ENCODE data around the gene MTCL3.

DNA sequence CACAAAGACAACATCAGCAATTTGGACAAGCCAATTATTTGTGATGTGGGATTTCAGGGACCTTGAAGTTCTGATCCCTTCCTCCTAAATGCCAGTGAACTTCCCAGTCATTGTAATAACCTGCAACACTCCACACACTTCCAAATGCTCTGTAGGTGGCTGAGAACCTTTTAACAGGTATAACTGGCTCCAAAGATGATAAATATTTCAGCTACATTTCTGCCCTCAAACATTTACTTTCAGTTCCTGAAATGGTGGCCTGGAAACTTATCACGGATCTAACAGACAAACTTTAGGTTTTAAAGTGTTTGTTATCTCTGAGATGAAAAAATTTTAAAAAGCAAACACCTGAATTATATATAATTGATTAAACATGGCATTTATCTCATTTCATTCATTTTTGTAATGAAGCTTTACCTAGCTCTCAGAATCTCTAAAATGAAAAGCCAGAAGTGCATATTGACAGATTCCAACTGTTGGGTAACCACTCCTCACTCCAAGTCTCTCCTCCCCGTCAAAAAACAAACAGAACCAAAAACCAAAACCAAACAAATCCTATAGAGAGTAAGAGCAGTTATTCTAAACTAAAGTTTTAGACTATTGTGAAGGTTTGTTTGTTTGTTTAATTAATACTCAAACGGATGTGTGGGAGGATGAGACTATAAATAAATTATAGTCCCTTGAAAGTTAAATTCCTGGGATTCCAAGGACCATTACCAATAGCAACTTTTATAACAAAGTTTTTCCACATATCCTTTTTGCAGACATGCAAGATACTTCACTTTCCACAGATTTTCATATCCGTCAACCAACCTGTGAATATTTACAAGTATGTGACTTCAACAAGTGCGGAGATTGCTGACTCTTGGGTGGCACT lies 47.5 kb downstream of the MTCL3 start:
- no peak for TF ChIP-seq EZH2phosphoT487 (IDR thresholded peaks at IDR 0.05; ENCODE audit: borderline replicate concordance)
- no peak for TF ChIP-seq SP1 (IDR thresholded peaks at IDR 0.05; ENCODE audit: low read depth)
- TF ChIP-seq POLR2A (IDR thresholded peaks at IDR 0.05; ENCODE audit: borderline replicate concordance, extremely low read depth, insufficient read depth, insufficient read length) = no peak
- TF ChIP-seq, protein P1, sequence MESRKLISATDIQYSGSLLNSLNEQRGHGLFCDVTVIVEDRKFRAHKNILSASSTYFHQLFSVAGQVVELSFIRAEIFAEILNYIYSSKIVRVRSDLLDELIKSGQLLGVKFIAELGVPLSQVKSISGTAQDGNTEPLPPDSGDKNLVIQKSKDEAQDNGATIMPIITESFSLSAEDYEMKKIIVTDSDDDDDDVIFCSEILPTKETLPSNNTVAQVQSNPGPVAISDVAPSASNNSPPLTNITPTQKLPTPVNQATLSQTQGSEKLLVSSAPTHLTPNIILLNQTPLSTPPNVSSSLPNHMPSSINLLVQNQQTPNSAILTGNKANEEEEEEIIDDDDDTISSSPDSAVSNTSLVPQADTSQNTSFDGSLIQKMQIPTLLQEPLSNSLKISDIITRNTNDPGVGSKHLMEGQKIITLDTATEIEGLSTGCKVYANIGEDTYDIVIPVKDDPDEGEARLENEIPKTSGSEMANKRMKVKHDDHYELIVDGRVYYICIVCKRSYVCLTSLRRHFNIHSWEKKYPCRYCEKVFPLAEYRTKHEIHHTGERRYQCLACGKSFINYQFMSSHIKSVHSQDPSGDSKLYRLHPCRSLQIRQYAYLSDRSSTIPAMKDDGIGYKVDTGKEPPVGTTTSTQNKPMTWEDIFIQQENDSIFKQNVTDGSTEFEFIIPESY (IDR thresholded peaks at IDR 0.05; ENCODE audit: extremely low read depth, insufficient replicate concordance, low read length) = no peak
- TF ChIP-seq, protein P2, sequence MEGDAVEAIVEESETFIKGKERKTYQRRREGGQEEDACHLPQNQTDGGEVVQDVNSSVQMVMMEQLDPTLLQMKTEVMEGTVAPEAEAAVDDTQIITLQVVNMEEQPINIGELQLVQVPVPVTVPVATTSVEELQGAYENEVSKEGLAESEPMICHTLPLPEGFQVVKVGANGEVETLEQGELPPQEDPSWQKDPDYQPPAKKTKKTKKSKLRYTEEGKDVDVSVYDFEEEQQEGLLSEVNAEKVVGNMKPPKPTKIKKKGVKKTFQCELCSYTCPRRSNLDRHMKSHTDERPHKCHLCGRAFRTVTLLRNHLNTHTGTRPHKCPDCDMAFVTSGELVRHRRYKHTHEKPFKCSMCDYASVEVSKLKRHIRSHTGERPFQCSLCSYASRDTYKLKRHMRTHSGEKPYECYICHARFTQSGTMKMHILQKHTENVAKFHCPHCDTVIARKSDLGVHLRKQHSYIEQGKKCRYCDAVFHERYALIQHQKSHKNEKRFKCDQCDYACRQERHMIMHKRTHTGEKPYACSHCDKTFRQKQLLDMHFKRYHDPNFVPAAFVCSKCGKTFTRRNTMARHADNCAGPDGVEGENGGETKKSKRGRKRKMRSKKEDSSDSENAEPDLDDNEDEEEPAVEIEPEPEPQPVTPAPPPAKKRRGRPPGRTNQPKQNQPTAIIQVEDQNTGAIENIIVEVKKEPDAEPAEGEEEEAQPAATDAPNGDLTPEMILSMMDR (IDR thresholded peaks at IDR 0.05 in 2 of 3, conservative IDR thresholded peaks at IDR 0.05 in 1 of 3; ENCODE audit: borderline replicate concordance in 1 of 3, insufficient read depth in 1 of 3, low read depth in 2 of 3, low read length in 2 of 3) = no peak
- no peak for TF ChIP-seq SIN3A (IDR thresholded peaks at IDR 0.05; ENCODE audit: low read depth)
